Measurements from ENCODE around the gene MEIG1. TPM values are rescaled to one million over a fixed set of nuclear protein-coding genes. Genes with fewer than 3 reads are reported as not detected.

Gene MEIG1
- total RNA-seq, 3 donors from 2014 or later (not counting 1 experiment from before 2014, with no cell fraction given): not detected

Other genes with a start within 250 kb of the MEIG1 start
- 100 to 1,000 TPM; 165 to 226 (median 224) TPM for gene FAM107B, start 184.5 kb upstream of the MEIG1 start, total RNA-seq
- gene CDNF, start 121.4 kb upstream of the MEIG1 start, total RNA-seq: 1 to 10 TPM; 1.8 to 2.2 (median 1.9) TPM
- gene HSPA14, start 121.1 kb upstream of the MEIG1 start, total RNA-seq: 10 to 100 TPM; 18.9 to 25.6 (median 24.5) TPM
- gene MSANTD7, start 121.1 kb upstream of the MEIG1 start, total RNA-seq: 10 to 100 TPM; 19.6 to 25.1 (median 24.0) TPM
- gene SUV39H2, start 80.5 kb upstream of the MEIG1 start, total RNA-seq: 1 to 10 TPM; 3.8 to 5.4 (median 5.2) TPM
- 10 to 100 TPM; 21.7 to 31.3 (median 22.3) TPM for gene DCLRE1C, start 5.3 kb upstream of the MEIG1 start, total RNA-seq
- not detected for gene OLAH, start 84.6 kb downstream of the MEIG1 start, total RNA-seq
- 1 to 10 TPM in 1 of 3 donors, under 1 TPM in 1, not detected in 1; 0.48 to 1.8 TPM for gene ACBD7, start 129.4 kb downstream of the MEIG1 start, total RNA-seq
- 10 to 100 TPM in 1 of 3 donors, 1 to 10 TPM in 2; 7.5 to 12.7 (median 8.4) TPM for gene RPP38, start 138.0 kb downstream of the MEIG1 start, total RNA-seq
- 10 to 100 TPM; 18.9 to 34.9 (median 28.8) TPM for gene NMT2, start 209.3 kb downstream of the MEIG1 start, total RNA-seq